ENCODE measurements around the gene DIPK1A.
"Not testable (repeated sequence)": the region's sequence is repeated elsewhere in the genome, so short reads cannot be mapped to it uniquely, and the experiment has no call there.

DIPK1A gene

DNA sequence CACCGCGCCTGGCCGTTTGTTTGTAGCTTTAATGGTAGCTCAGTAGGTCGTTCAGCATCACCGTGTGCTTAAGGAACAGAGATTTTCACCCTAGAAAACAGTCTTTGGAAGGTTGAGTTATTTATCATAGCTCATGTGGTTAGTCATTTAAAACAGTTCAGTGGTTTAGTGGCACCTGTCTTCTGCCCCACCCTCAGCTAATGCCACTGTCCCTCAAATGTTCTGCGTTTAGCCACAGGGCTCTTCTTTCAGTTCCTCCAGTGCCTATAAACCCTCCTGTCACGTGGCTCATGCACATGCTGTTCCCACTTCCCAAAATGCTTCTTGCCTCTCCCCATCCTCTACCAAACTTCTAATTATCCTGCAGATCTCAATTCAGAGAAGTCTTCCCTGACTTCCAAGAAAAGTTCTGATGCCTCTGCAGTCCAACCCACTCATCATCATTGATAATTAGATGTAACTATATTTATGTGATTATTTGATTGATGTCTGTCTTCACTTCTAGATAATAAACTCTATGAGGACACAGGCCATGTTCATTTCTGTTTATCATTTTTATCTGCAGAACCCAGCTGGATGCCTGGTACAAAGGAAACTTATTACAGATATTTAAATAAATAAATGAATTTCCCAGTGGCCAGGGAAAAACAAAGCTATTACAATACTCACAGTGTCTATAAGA, 14.4 kb upstream of the DIPK1A start:
- no peak for DNase-seq

DNA sequence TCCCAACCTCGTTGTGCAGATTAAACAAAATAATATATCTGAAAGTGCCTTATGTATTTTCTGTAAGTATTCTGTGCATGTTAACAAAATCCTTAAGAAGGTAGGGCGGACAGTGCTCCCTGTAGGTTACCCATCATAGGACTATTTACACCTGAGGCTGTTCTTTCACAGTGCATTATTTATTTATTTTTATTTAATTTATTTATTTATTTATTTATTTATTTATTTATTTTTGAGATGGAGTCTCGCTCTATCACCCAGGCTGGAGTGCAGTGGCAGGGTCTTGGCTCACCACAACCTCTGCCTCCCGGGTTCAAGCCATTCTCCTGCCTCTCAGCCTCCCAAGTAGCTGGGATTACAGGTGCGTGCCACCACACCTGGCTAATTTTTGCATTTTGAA, 12.8 kb upstream of the DIPK1A start:
- DNase-seq = not testable (repeated sequence)

DNA sequence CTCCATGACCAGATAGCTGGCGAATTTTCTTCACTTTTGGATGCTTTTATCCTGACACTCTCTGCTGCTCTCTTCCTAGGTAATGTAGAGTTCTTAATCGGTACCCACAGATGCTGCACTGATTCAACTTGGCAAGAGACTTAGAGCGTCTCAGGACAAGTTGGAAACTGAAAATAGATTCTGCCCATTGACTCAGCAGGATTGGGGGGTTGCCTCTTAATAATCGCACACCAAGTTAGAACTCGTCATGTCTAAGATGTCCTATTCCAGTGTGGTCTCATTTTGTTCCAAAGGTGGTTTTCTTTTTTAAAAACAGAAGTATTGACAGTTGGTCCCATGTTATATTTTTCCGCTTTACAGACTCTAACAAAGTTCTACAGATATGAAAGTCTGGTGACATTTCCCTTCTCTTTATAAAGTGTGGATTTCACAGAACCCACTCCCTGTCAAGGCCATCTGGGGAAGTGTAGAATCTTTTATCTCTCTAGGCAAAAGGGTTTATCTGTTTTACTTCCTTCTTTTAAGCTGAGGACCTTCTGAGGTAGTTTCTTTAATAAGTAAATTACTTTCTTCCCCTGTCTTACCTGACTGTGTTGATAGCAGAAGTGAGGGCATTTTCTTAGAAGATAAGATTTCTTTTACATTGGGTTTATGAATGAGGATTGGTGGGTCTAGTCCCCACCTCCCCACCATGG, 12.1 kb upstream of the DIPK1A start:
- no peak for DNase-seq

DNA sequence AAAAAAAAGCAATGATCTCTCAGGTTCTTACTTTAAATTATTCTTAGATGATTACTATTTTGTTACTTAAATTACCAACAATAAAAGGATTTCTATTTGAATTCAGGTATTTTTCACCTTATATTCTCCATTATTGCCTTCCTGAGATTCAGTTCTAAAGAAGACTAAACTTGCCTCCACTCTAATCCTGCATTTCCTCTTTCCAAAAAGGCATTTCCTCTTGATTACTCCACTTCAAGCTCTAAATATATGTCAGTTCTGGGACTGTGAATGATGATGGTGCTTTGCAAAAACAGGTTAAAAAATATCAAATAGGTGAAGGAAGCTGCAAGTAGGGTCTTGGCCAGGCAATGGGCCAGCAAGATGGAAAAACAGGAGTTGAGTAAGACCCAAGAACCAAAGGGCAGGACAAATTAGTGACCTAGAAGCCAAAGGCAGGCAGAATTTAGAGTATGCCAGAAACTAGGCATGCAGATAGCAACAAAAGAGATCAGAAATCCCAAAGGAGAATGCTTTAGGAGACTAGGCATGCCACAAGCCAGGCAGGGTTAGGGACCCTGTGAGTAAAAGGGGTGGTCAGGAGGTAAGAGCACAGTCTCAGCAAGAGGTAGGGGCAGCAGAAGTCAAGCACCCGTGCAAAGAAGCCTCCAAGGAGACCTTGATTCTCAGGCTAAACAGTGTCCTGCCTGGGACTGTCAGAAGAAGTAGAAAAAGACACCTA, 11.3 kb upstream of the DIPK1A start:
- no peak for DNase-seq

DNA sequence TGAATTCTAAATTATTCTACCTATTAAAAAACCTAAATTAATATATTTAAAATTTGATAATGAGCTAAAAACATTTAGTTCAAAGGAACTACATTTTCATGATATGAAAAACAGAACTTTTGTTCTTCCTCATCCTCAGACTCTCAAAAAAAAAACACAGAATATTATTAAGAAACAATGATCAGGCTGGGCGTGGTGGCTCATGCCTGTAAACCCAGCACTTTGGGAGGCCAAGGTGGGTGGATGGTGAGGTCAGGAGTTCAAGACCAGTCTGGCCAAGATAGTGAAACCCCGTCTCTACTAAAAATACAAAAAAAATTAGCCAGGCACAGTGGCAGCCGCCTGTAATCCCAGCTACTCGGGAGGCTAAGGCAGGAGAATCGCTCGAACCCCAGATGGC, 10.7 kb upstream of the DIPK1A start:
- not testable (repeated sequence) for DNase-seq

DNA sequence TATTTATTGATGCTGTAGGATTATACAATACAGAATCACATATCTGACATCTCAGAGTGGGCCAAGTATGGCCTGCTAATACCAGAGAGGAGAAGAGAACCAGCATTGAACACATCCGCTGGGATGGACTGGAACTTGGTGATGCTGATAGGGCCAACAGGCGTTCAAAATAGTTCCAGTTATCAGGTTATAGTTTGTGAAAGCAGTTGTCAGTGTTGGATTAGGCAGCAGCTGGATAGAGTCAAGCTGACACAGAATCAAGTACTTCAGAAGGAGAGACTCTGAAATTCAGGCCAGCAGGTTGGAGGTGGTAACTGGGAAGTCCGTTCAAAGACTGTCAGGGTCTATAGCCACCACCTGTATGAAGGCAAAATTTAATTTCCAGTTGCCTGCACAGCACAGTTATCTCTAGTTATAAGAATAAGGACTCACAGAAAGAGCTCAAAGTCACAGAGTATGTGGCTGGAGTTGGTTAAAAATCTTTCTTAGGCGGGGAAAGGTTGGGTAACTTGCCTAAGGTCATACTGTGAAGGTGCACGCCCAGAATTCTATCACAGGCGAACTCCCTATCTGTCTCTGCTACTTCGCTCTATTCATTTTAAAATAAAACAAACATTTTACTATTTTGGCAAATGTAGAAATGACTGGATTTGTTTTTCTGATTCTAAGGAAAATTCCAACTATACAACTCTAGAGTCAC, 9.9 kb upstream of the DIPK1A start:
- DNase-seq = no peak

DNA sequence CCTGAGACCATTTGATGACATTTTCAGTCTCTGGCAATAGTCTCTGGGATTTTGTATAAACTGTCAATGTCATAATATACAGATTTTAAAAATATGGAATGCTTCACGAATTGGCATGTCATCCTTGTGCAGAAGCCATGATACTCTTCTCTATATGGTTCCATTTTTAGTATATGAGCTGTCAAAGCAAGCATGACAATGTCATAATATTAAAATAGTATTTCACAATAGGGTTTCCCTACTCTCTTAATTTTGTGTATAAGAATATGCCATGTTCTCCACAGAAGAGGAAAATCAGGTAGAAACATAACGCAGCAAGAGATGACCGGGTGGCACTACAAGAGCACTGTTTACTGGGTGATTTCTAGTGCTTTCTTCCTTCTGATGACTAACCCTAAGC, 8.3 kb upstream of the DIPK1A start:
- no peak for DNase-seq

DNA sequence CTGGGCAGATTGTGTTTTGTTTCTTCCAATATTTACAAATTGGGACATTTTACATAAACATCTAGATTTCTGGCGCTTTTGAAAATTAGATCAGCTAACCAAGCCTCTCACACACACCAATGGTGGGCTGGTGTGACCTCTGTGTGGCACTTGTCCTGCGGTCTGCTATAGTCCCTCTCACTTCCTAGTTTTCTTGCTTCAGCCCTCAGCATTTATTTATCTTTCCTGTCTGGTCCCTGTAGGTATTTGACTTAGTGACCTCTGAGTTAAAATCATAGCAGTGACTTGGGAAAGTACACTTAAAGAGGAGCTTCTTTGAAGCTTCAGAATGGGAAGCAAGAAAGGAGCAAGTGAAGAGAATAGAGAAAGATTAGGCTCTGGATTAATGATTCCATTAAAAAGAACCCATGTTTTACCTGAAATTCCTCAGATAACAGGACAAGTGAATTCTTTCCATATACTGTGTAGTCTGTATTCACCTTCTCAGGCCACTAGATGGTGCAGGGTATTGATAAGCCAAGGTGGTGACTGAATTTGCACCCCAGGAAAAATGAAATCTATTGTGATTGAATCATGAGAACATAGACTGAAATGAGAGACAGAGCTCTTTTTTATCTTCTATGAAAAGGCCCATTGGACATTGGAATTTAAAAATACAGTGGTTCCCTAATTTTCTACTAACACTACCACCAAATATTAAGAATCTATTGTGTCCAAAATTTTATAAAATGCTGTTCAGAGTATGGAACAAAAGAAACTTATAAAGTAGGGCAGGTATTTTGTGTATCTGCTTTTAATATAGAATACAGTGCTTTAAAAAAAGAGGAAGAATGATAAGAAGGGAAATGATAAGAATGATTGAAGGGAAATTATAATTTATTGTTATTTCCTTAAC, 7.1 kb upstream of the DIPK1A start:
- peak; percentile 14 for DNase-seq

DNA sequence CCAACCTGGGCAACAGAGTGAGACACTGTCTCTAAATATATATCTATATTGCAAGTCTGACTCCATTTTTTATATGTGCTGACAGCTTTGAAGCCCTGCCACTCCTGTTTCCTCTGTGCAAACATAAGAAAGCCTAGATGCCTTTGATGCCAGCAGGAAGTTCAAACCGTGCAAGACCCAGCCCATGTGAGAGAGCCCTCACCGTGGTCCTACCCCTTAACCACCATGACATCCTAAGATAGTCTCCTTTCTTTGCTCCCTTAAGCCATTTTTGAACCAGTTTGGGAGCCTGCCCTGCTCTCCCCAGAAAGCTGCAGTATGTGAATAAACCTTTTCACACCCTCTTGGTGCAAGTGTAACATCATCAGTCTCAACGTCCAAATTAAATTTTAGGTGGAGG, 3.7 kb upstream of the DIPK1A start:
- DNase-seq = no peak

DNA sequence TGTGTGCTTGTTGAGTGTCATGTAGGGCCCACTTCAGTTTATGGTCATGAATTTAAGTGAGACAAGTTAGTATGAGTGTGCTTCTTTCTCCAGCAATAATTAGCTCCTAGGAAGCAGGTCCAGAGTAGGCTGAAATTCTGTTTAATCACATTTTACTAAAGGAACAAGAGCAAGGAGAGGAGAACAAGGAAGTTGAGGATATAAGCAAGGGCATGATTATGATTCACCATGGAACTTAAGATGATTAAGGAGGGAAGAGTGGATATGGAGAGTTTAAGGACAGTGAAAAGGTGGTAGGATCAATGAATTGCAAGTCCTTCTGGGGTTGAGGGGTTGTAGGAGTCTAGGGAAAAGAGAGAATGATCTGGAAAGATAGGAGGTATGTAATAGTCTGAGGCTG, 3.1 kb upstream of the DIPK1A start:
- no peak for DNase-seq

DNA sequence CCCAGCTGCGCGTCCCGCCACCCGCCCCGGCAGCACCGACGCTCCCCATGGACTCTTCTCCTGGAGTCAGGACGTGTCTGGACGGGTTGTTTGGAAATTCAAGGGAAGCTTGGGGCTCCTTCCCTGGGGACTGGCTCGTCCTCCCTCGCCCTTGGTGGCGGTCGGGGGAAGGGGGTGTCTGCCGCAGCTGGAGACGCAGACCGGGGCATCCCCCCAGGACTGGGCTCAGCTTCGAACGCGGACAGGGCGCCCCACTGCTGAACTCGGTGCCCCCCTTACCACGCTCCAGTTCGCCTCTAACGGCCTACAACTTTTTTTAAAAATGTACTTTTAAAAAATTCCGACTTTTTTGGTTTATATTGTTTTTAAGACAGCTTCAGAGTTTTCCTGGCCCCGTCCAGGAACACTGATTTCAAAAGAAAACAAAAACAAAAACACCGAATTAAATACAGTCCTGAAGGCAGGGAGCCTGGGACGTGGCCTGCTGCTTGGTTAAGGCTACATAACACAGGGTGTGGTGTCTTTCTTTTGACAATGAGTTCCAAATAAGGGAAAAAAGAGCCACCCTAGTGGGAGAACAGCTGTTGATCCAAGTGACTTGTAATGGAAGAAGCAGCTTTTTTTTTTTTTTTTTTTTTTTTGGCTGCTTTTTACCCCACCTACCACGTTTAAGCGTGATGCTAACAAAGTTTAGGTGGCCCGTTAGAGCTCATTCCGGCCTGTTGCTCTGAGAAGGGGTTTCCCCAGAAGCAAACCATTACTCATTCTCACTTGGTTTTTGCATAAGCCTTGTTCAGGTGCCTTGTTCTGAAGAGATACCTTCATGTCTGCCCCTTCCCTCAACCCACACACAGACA, 862 bp upstream of the DIPK1A start:
- peak; percentile 22 for DNase-seq

DNA sequence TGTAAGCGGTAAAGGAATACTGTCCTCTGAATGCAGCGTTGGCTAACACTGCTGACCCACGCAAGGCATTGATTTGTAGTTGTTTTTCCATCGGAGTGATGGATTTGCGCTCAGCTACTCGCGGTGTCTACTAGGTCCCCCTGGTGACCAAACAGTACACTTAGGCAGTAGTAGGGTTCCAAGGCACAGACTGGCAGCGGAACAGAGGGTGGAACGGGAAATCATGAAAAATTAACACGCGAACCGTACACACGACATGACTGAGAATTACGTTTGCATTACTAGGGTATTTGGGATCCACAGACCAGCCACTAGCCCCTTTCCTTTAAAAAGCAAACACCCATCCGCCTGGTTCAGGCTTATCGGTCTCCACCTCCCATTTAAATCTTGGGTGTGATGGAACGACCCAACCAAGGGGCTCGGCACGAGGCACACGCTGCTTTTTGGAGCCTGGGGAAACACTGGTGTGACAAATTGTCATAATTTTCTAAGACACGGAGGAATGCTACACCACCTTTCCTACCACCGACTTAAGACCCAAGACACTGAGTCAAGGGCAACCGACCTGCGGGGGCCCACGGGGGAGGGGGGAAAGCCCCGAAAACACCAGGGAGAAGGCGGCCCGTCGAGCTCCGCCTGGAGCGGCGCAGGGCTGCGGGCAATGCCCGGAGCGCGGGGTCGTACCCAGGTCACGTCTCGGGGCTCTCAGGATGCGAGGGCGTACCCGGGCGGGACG, 699 bp downstream of the DIPK1A start:
- peak; percentile 69 for DNase-seq

DNA sequence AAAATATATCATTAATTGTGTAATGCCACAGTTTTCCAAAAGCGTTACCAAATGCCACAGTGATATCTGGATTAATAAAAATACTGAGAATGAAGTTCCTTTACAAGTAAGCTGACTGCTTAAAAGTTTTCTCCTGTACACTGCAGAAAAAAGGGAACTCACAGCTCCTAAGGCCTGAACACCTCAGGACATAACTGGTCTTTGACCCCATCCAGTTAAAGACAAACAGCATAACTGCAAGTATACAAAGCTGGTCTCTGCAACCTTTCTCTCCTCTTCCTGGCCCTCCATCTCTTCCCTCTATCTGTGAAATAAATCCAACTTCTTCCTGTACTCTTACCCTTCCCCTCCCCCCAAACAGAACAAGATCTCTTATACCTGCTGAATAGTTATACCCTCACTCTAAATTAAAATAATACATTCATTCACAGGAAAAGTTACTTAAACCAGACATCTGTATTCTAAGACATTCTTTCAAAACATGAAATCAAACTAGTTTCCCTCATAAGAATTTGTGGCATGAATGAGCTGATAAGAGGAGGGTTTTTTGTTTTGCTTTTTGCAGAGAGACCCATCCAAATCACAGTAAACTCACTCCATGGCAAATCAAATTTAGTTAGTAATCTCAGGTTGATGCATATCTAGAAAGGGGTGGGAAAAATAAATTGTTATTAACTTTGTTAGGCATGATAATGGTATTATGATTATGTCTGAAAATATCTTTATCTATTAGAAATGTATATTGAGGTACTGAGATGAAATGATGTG, 2.9 kb downstream of the DIPK1A start:
- DNase-seq = no peak

DNA sequence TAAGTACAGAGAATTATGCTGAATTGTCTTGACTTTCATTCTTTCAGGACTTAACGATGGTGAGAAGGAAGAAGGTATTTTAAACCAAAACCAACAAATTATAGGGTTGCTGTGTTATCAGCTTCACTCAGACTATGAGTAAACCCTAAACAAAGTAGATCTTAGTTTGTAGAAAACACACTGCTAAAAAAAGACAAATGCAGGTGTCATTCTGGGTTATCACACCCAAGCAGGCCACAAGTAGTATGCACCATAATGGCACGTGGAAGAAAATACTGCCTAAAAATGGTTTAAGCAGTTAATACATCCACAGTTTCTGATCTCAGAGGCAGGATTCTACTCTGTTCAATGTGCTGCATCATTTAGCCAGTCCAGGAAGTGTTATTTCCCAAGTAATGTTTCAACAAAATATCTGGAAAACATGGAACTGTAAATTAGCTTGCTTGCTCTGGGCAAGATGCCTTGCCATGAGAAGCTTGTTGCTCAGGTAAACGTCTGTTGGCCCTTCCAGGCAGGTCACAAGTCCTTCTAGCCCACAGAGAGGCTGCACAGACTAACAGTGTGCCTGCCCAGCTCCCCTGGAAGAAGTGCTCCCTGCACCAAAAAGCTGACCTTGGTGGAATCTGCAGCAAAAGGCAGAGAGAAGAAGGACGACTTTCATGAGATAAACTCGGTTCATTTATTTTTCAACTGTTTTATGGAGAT, 4.1 kb downstream of the DIPK1A start:
- no peak for DNase-seq

DNA sequence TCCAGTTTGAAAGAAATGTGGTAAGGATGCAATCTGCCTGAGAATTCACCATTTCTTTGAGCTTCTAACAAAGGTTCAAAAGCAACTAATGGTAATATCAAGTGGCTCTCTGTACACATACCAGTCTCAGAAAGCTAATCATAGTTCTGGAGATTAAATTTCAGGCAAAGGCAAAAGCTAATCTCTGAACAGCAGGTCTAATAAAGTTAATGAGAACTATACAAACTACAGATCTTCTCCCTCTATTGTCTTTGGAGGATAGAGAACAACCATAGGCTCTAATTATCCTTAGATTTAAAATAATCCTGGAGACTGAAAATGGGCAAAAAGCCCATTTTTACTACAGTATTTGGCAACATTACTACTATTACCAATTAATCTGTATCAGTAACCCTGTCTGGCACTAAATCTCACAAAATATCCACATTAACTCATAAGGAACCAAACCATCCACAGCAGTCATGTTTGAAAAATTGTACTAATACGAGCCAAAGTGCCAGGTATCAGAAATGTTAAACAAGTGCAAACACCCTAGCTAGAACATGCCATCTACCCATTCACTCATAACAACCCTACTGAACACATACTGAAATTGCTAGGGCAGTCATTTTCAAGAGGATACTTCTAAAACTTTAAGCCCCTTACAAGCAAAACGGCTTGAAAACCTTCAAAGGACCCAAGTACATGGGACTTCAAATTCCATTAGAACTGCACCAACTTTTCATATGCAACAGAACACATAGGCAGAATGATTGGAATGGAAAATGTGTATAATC, 4.8 kb downstream of the DIPK1A start:
- no peak for DNase-seq

DNA sequence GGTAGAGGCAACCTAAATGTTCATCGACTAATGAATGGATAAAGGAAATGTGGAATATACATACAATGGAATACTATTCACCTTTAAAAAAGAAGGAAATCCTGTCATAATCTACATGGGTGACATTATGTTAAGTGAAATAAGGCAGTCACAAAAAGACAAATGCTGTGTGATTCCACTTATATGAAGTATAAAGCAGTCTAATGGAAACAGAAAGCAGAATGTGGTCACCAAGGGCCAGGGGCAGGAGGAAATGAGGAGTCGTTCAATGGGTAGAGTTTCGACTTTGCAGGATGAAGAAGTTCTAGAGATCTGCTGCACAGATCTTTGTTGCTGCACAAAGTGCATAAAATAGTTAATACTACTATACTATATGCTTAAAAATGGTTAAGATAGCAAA, 7.8 kb downstream of the DIPK1A start:
- DNase-seq = no peak

DNA sequence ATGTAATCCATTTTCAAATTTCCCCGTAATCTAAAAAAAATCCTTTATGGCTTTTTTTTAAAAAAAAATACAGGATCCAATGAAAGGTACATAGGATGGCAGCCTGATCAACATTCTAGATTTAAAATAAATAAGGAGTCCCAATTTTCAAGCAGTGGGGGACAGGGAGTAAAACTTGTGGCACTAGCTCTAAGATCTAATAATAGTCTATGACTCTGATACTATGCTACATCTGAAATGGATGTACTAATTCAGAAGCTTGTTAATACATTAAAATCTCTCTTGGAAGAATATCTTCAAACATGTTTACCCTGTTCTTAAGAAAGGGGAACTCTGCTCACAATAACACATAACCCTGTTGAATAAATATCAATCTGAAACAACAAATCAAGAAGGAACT, 8.5 kb downstream of the DIPK1A start:
- DNase-seq = no peak

DNA sequence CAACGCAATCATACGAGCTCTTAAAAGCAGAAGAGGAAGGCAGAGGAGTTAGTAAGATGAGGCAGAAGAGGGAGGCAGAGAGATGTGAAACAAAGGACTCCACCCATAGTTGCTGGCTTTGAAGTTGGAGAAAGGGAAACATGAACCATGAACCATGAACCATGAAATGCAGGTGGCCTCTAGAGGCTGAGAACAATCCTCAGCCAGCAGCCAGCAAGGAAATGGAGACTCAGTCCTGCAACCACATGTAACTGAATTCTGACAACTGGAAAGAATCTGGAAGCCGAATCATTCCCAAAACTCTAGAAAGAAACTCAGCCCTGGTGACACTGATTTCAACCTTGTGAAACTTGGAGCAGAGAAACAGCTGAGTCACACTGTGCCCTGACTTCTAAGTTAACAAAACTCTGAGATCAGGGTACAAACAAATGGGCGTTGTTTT, 10.1 kb downstream of the DIPK1A start:
- DNase-seq = no peak
